Stimulated activated CD4-positive, alpha-beta T cell treated with anti-CD3 and anti-CD28 coated beads, TNF-alpha, amount 100 ng/mL, for 24 hours (primary cell): ENCODE results near the gene FAM47E.

Source experiments
- DNase-seq, 3 experiments: peaks; one replicate each; pipeline ENCODE4 v3.0.0-alpha.2; 2020; ENCODE audit warnings: low read depth in 3 of 3

The FAM47E gene

GRCh38 chr4:76301068-76301774, 49.7 kb downstream of the FAM47E start:
- no peak for DNase-seq

GRCh38 chr4:76301775-76302162, 50.2 kb downstream of the FAM47E start:
- no peak for DNase-seq

- no peak for DNase-seq
These were observed 51.4 kb downstream of the FAM47E start for GRCh38 chr4:76302826-76303438.

GRCh38 chr4:76305033-76305687, 53.6 kb downstream of the FAM47E start:
- DNase-seq: no peak

- peak in 1 of 3 experiments; percentile 32 for DNase-seq
These were observed 54.7 kb downstream of the FAM47E start, which contains the start of gene STBD1 for GRCh38 chr4:76305971-76306881. Gene STBD1, plus strand, starts transcription at chr4:76306733. Its CDS starts 37 bp downstream, at chr4:76306770.

GRCh38 chr4:76306882-76307659, 55.5 kb downstream of the FAM47E start:
- DNase-seq: no peak

GRCh38 chr4:76307660-76308014, 56.1 kb downstream of the FAM47E start:
- DNase-seq: no peak

GRCh38 chr4:76308548-76308947, 57.0 kb downstream of the FAM47E start:
- no peak for DNase-seq

- no peak for DNase-seq
These were observed 58.5 kb downstream of the FAM47E start for GRCh38 chr4:76309939-76310550.

GRCh38 chr4:76310683-76311082, 59.2 kb downstream of the FAM47E start:
- DNase-seq: no peak

GRCh38 chr4:76311896-76312331, 60.4 kb downstream of the FAM47E start:
- DNase-seq: no peak

GRCh38 chr4:76312457-76312856, 60.9 kb downstream of the FAM47E start:
- no peak for DNase-seq

- DNase-seq: no peak
These were observed 62.0 kb downstream of the FAM47E start for GRCh38 chr4:76313547-76313946.

- no peak for DNase-seq
These were observed 63.9 kb downstream of the FAM47E start for GRCh38 chr4:76315267-76315918.

GRCh38 chr4:76316131-76316530, 64.6 kb downstream of the FAM47E start:
- DNase-seq: no peak

GRCh38 chr4:76322236-76322635, 70.7 kb downstream of the FAM47E start:
- no peak for DNase-seq

GRCh38 chr4:76325072-76325471, 73.6 kb downstream of the FAM47E start:
- no peak for DNase-seq

- DNase-seq: no peak
These were observed 75.0 kb downstream of the FAM47E start for GRCh38 chr4:76326515-76326914.
